SHP77 treated with DMSO at 0.1 percent for 48 hours (cell line): Measurements from ENCODE around the gene TMCO4.
"Not testable (repeated sequence)": the region's sequence is repeated elsewhere in the genome, so short reads cannot be mapped to it uniquely, and the experiment has no call there.

Source experiments
- DNase-seq: peaks from one replicate; lab custom pipeline; 2025; lab: John Stamatoyannopoulos, UW

The TMCO4 gene

DNA sequence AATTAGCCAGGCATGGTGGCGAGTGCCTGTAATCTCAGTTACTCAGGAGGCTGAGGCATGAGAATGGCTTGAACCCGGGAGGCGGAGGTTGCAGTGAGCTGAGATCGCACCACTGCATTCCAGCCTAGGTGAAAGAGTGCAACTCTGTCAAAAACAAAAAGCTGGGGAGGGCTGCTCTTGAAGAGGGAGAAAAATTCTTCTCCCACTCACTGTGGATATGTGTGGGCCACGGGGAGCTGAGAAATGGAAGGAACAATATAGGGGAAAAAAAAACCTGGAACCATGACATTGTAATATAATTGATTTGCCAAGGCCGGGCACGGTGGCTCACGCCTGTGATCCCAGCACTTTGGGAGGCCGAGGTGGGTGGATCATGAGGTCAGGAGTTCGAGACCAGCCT lies 163.0 kb downstream of the TMCO4 start:
- not testable (repeated sequence) for DNase-seq

DNA sequence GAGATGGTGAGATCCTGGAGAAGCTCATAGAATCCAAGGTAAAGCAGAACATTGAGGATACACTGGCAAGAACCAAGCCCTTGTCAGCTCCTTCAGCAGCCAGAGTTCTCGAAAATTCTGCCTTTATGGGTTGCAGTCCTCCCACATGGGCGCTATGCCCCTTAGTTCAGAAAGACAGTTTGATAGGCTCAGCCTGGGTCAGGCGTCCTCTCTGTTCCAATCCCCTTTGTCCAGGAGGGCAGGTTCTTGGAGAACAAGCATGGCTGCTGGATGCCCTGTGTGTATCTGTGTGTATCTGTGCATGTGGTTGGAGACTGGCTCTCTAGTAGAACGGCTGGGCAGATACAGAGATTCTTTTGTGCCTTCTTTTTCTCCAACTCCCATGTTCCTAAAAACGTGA lies 163.7 kb downstream of the TMCO4 start:
- DNase-seq = no peak

DNA sequence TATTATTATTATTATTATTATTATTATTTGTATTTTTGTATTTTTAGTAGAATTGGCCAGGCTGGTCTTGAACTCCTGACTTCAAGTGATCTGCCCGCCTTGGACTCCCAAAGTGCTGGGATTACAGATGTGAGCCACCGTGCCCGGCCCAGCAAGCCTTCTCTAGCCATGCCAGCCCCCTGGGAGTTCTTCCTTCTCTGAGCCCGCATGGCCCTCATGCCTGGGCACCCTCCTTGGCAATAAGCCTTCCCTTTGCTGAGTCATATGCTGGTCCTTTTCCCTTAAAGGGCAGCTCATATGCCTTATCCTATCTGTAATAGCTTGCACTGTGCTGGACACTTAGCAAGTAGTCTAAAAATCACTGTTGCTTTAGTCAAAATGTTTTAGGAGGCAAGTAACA lies 164.1 kb downstream of the TMCO4 start:
- no peak for DNase-seq

DNA sequence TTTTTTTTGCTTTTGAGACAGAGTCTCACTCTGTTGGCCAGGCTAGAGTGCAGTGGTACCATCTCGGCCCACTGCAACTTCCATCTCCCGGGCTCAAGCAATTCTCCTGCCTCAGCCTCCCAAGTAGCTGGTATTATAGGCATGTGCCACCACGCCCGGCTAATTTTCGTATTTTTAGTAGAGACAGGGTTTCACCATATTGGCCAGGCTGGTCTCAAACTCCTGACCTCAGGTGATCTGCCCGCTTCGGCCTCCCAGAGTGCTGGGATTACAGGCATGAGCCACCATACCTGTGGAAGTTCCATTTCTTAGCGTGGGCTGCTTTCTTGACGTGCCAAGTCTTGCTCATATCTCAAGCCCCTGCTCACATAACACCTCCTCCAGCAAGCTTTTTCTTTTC lies 164.7 kb downstream of the TMCO4 start:
- DNase-seq = not testable (repeated sequence)

DNA sequence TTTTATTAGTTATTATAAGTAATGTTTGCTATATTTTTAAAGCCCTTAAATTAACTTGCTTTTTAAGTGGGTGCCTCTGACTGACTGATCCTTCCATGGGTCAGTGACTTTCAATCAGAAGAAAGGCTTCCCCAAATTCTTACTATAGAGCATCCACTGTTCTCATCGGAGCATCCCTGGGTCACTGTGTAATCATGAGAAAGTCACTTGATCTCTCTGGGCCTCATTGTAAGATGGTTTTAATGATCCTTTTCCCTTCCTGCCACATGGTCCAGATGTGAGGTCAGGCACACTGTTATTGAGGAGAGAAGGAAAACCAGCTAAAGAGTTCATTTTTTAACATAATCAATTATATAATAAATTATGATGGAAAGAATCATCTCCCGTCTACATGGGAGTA lies 166.6 kb downstream of the TMCO4 start:
- no peak for DNase-seq
